WERI-Rb-1 (cell line): ENCODE measurements around the gene UBA52.
A peak's percentile ranks its signal among the peaks of the same experiment; 100 is the strongest.

Source experiments
- DNase-seq: peaks from one replicate; pipeline ENCODE4 v3.0.0-alpha.2; 2020
- H3K27ac ChIP-seq: fragments of 250-450 bp; sonication (Bioruptor Pico); 2 replicates; pipeline ENCODE4 v1.5.1; 2020; ENCODE audit warnings: mild to moderate bottlenecking, moderate library complexity
- H3K27me3 ChIP-seq: fragments of 250-450 bp; sonication (Bioruptor Pico); 2 replicates; pipeline ENCODE4 v1.5.1; 2021; ENCODE audit warnings: mild to moderate bottlenecking, low read depth, moderate library complexity; ENCODE audit not compliant: insufficient read depth, severe bottlenecking
- H3K36me3 ChIP-seq: fragments of 250-450 bp; sonication (Bioruptor Pico); 2 replicates; pipeline ENCODE4 v1.5.1; 2020; ENCODE audit warnings: mild to moderate bottlenecking, moderate library complexity
- H3K4me3 ChIP-seq: 2 replicates; pipeline ENCODE4 v1.5.1; 2011; ENCODE audit warnings: low read depth, mild to moderate bottlenecking, control low read depth, low read length
- H3K9me3 ChIP-seq: fragments of 250-450 bp; sonication (Bioruptor Pico); 2 replicates; pipeline ENCODE4 v1.5.1; 2021; ENCODE audit warnings: mild to moderate bottlenecking, moderate library complexity; ENCODE audit not compliant: severe bottlenecking
- CTCF ChIP-seq: IDR thresholded peaks from 2 replicates; pipeline ENCODE4 v1.5.1; 2011; ENCODE audit warnings: low read depth, mild to moderate bottlenecking, control low read depth, inconsistent platforms, low read length

Gene UBA52

GRCh38 chr19:18610556-18611326 lies 39.1 kb downstream of the UBA52 start:
- no peak for TF ChIP-seq CTCF
- Histone ChIP-seq H3K4me3 (no peak overlapping the region), H3K9me3 (no peaks in the 10 kb centered on the region), H3K27ac (no peak overlapping the region), H3K36me3 (no peaks in the 10 kb centered on the region), H3K27me3 (peaks cover 68% of the 10 kb centered on the region)
- DNase-seq = no peak

GRCh38 chr19:18611327-18612050 lies 39.8 kb downstream of the UBA52 start:
- Histone ChIP-seq H3K4me3 (peak overlapping the region; percentile 3; the same call in 1 of the 2 replicates), H3K36me3 (no peaks in the 10 kb centered on the region), H3K27ac (no peak overlapping the region), H3K27me3 (peaks cover 68% of the 10 kb centered on the region), H3K9me3 (no peaks in the 10 kb centered on the region)
- no peak for DNase-seq
- TF ChIP-seq CTCF = no peak

- no peak for DNase-seq
- Histone ChIP-seq H3K27ac (no peak overlapping the region), H3K27me3 (peaks cover 67% of the 10 kb centered on the region), H3K36me3 (no peaks in the 10 kb centered on the region), H3K9me3 (peaks cover 6% of the 10 kb centered on the region), H3K4me3 (peak overlapping the region; percentile 37)
- no peak for TF ChIP-seq CTCF
Observed at GRCh38 chr19:18612051-18612771, 40.6 kb downstream of the UBA52 start.

GRCh38 chr19:18612772-18613588 lies 41.3 kb downstream of the UBA52 start, which contains the start of gene TMEM59L:
TMEM59L (plus strand) TSS chr19:18612870; CDS start chr19:18612959, 89 bp downstream.
- H3K36me3 ChIP-seq = no peaks in the 10 kb centered on the region
- peaks cover 11% of the 10 kb centered on the region for H3K9me3 ChIP-seq
- peak within 1 kb of the TSS; percentile 37 for H3K4me3 ChIP-seq
- H3K27me3 ChIP-seq = peaks cover 59% of the 10 kb centered on the region
- TF ChIP-seq CTCF = no peak
- no peak within 1 kb of the TSS for H3K27ac ChIP-seq
- DNase-seq = no peak

- no peak overlapping the region; the same call in 1 of the 2 replicates for H3K4me3 ChIP-seq
- no peak for TF ChIP-seq CTCF
- no peak overlapping the region for H3K27ac ChIP-seq
- peak; percentile 64 for DNase-seq
- peaks cover 52% of the 10 kb centered on the region for H3K27me3 ChIP-seq
- H3K36me3 ChIP-seq = no peaks in the 10 kb centered on the region
- H3K9me3 ChIP-seq = peaks cover 11% of the 10 kb centered on the region
Observed at GRCh38 chr19:18613589-18614234, 42.1 kb downstream of the UBA52 start.
